Endothelial cell (in vitro differentiated cells): ENCODE measurements around the gene CTXN1. TPM values are rescaled to one million over a fixed set of nuclear protein-coding genes. Genes with fewer than 3 reads are reported as not detected.

Experiments used
- DNase-seq: peaks from one replicate; pipeline ENCODE4 v3.0.0; 2021; ENCODE audit warnings: low spot score
- H3K27ac Mint-ChIP-seq: one replicate; pipeline ENCODE4 v1.8.0; 2021; ENCODE audit warnings: mixed read lengths, inconsistent platforms; ENCODE audit not compliant: unreplicated experiment
- H3K27me3 Mint-ChIP-seq: one replicate; pipeline ENCODE4 v1.8.0; 2021; ENCODE audit warnings: mild to moderate bottlenecking, moderate library complexity, mixed read lengths, inconsistent platforms; ENCODE audit not compliant: unreplicated experiment
- H3K36me3 Mint-ChIP-seq: one replicate; pipeline ENCODE4 v1.8.0; 2021; ENCODE audit warnings: mild to moderate bottlenecking, low read depth, mixed read lengths, inconsistent platforms; ENCODE audit not compliant: unreplicated experiment
- H3K4me1 Mint-ChIP-seq: one replicate; pipeline ENCODE4 v1.8.0; 2021; ENCODE audit warnings: mild to moderate bottlenecking, mixed read lengths, inconsistent platforms; ENCODE audit not compliant: unreplicated experiment
- H3K4me3 Mint-ChIP-seq: one replicate; pipeline ENCODE4 v1.8.0; 2021; ENCODE audit warnings: mild to moderate bottlenecking, mixed read lengths, inconsistent platforms; ENCODE audit not compliant: unreplicated experiment
- H3K9me3 Mint-ChIP-seq: one replicate; pipeline ENCODE4 v1.8.0; 2021; ENCODE audit warnings: mixed read lengths, inconsistent platforms; ENCODE audit not compliant: unreplicated experiment
- CTCF ChIP-seq: fragments of 200-600 bp; sonication (generic); IDR thresholded peaks from one replicate; pipeline ENCODE4 v1.5.0; 2021; ENCODE audit warnings: antibody characterized with exemption; ENCODE audit not compliant: unreplicated experiment
- long read RNA-seq: library from polyadenylated mRNA; unstranded; transcript quantifications from one replicate; pipeline ENCODE4 v2.0.0, GENCODE V29; 2020; ENCODE audit not compliant: unreplicated experiment
- total RNA-seq: library from RNA; stranded (reverse); fragmentation: NEBNext Ultra II Directional; extraction: Animal tissue kit (Norgen Biotek cat#: 25700); gene quantifications from one replicate; pipeline ENCODE4 v1.2.1, GENCODE V29; 2021; ENCODE audit not compliant: unreplicated experiment

CTXN1 gene
- 18.3 TPM for total RNA-seq
- long read RNA-seq = 0 reads

- Mint-ChIP-seq H3K4me1 (peaks cover 4% of the 10 kb centered on the region), H3K36me3 (peaks cover 12% of the 10 kb centered on the region), H3K4me3 (peak within 1 kb of the TSS; percentile 88), H3K9me3 (no peaks in the 10 kb centered on the region), H3K27ac (peak within 1 kb of the TSS; percentile 64), H3K27me3 (peaks cover 19% of the 10 kb centered on the region)
- peak; percentile 85 for DNase-seq
- no peak for TF ChIP-seq CTCF
Measured at GRCh38 chr19:7926021-7926726, at the start of gene CTXN1. Gene CTXN1 (minus strand): TSS chr19:7926135. CDS start chr19:7925538, 597 bp downstream.

- Mint-ChIP-seq H3K27me3 (peaks cover 5% of the 10 kb centered on the region), H3K36me3 (peaks cover 17% of the 10 kb centered on the region), H3K27ac (no peak overlapping the region)
Measured at GRCh38 chr19:7975037-7975436, 49.1 kb upstream of the CTXN1 start.

GRCh38 chr19:7973883-7974282 lies 47.9 kb upstream of the CTXN1 start:
- H3K4me3 Mint-ChIP-seq = no peak overlapping the region
- H3K27ac Mint-ChIP-seq = no peak overlapping the region
- H3K4me1 Mint-ChIP-seq = no peaks in the 10 kb centered on the region
- H3K27me3 Mint-ChIP-seq = peaks cover 5% of the 10 kb centered on the region
- no peak for TF ChIP-seq CTCF
- no peaks in the 10 kb centered on the region for H3K9me3 Mint-ChIP-seq
- H3K36me3 Mint-ChIP-seq = peaks cover 17% of the 10 kb centered on the region
- no peak for DNase-seq

More at GRCh38 chr19:7975037-7975436, 49.1 kb upstream of the CTXN1 start:
- TF ChIP-seq CTCF = no peak
- Mint-ChIP-seq H3K9me3 (no peaks in the 10 kb centered on the region), H3K4me1 (no peaks in the 10 kb centered on the region), H3K4me3 (no peak overlapping the region)
- DNase-seq = no peak

DNA sequence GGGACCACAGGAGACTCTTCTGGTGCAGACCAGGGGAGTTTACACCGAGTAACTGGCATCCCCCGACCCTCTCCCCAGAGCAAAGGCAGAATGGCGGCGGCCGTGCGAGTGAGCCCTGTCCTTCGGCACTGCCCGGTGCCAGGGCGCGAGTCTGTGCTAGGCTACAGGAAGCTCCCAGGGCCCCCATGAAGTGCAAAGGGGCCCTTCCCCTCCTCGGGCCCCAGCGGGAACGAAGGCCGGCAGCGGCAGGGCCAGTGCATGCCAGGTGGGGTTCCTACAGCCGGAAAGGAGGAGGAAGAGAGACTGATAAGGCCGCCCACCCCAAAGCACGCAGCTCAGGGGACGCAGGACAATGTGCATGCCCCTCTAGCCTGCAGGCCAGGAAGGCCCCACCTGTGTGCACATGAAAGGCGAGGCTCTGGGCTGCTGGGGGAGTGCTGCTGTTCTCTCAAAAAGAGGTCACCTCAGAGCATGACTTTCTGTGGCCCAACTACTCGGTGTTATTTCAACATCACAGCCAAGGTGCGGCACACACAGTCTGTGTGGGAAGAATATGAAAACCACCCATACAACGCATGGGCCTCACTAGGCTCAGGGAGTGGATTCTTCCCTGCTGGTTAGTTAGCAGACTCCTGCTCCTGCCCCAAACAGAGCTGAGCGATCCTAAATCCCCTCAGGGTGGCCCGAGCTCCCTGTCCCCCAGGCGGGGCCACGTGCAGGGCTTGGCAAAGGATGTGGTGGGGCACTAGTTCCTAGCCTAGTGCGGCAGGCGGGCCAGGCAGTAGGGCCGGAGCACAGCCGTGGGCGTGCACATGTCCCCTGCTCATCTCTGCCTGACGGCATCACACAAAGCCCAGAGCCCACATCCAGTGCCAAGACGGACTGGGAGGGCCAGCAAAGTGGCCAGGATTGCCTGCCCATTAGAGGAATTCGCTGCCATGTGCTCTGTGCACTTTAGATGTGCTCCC lies 45.9 kb upstream of the CTXN1 start:
- DNase-seq = no peak
- TF ChIP-seq CTCF = no peak
- no peak overlapping the region for H3K27ac Mint-ChIP-seq
- H3K4me3 Mint-ChIP-seq = no peak overlapping the region
- H3K9me3 Mint-ChIP-seq = no peaks in the 10 kb centered on the region
- peaks cover 28% of the 10 kb centered on the region for H3K36me3 Mint-ChIP-seq
- H3K27me3 Mint-ChIP-seq = peaks cover 5% of the 10 kb centered on the region
- H3K4me1 Mint-ChIP-seq = no peaks in the 10 kb centered on the region
